ENCODE data around the gene PLEKHH2. TPM values are rescaled to one million over a fixed set of nuclear protein-coding genes. Genes with fewer than 3 reads are reported as not detected.

PLEKHH2 gene
- total and polyA plus RNA-seq, 5 experiments from 2014 or later: 0.13 to 6.4 (median 3.3) TPM; not detected in 1

- Mint-ChIP-seq H3K27ac (no peak overlapping the region), H3K4me3 (no peak overlapping the region), H3K9me3 (no peaks in the 10 kb centered on the region), H3K27me3 (peaks cover 0 to 4% (median 0%) of the 10 kb centered on the region in 5 donors), H3K36me3 (peaks cover 0 to 3% (median 0%) of the 10 kb centered on the region in 3 donors), H3K4me1 (no peaks in the 10 kb centered on the region)
- POLR2A ChIA-PET: no interaction called here
- DNase-seq (no peak), ATAC-seq (no peak)
These were observed 117.1 kb downstream of the PLEKHH2 start for GRCh38 chr2:43754180-43754579.

- Mint-ChIP-seq H3K4me1 (no peaks in the 10 kb centered on the region), H3K4me3 (no peak overlapping the region), H3K9me3 (no peaks in the 10 kb centered on the region), H3K36me3 (peaks cover 0 to 3% (median 0%) of the 10 kb centered on the region in 3 donors), H3K27me3 (peaks cover 0 to 4% (median 0%) of the 10 kb centered on the region in 5 donors), H3K27ac (no peak overlapping the region)
- ATAC-seq: no peak
- no peak for DNase-seq
- POLR2A ChIA-PET: no interaction called here
These were observed 121.7 kb downstream of the PLEKHH2 start for GRCh38 chr2:43758739-43759138.

- H3K9me3 Mint-ChIP-seq: no peaks in the 10 kb centered on the region
- no peaks in the 10 kb centered on the region for H3K4me1 Mint-ChIP-seq
- POLR2A ChIA-PET: no interaction called here
- H3K36me3 Mint-ChIP-seq: peaks cover 0 to 3% (median 0%) of the 10 kb centered on the region in 3 donors
- no peak for ATAC-seq
- H3K4me3 Mint-ChIP-seq: no peak overlapping the region
- H3K27me3 Mint-ChIP-seq: peaks cover 0 to 4% (median 0%) of the 10 kb centered on the region in 5 donors
- DNase-seq: no peak
- no peak overlapping the region for H3K27ac Mint-ChIP-seq
These were observed 122.1 kb downstream of the PLEKHH2 start for GRCh38 chr2:43759195-43759594.

- H3K27ac Mint-ChIP-seq: no peak overlapping the region
- no peak overlapping the region for H3K4me3 Mint-ChIP-seq
- H3K4me1 Mint-ChIP-seq: no peaks in the 10 kb centered on the region
- DNase-seq: no peak
- no peaks in the 10 kb centered on the region for H3K9me3 Mint-ChIP-seq
- H3K27me3 Mint-ChIP-seq: peaks cover 0 to 8% (median 0%) of the 10 kb centered on the region in 5 donors
- ATAC-seq: no peak
- H3K36me3 Mint-ChIP-seq: peaks cover 0 to under 1% (median 0%) of the 10 kb centered on the region in 3 donors
- POLR2A ChIA-PET: no interaction called here
These were observed 125.2 kb downstream of the PLEKHH2 start for GRCh38 chr2:43762286-43762685.

GRCh38 chr2:43763091-43763490 lies 126.0 kb downstream of the PLEKHH2 start:
- DNase-seq (no peak), ATAC-seq (no peak)
- Mint-ChIP-seq H3K4me1 (no peaks in the 10 kb centered on the region), H3K27me3 (peaks cover 0 to 9% (median 0%) of the 10 kb centered on the region in 5 donors), H3K27ac (no peak overlapping the region), H3K4me3 (no peak overlapping the region), H3K36me3 (peaks cover 0 to 1% (median 0%) of the 10 kb centered on the region in 3 donors), H3K9me3 (no peaks in the 10 kb centered on the region)
- POLR2A ChIA-PET: no interaction called here

- Mint-ChIP-seq H3K27me3 (peaks cover 0 to 9% (median 0%) of the 10 kb centered on the region in 5 donors), H3K9me3 (no peaks in the 10 kb centered on the region)
- POLR2A ChIA-PET: interaction anchor here (0.7 to 1.1 kb wide), 2 partner anchors 10 to 359 kb away, joined by 3 read pairs; partner anchors contain the start of gene DYNC2LI1
These were observed 127.1 kb downstream of the PLEKHH2 start for GRCh38 chr2:43764086-43764705.

GRCh38 chr2:43766006-43766405 lies 128.9 kb downstream of the PLEKHH2 start:
- H3K4me1 Mint-ChIP-seq: no peaks in the 10 kb centered on the region
- DNase-seq: no peak
- POLR2A ChIA-PET: no interaction called here
- peaks cover 0 to 14% (median 0%) of the 10 kb centered on the region in 5 donors for H3K27me3 Mint-ChIP-seq
- no peaks in the 10 kb centered on the region for H3K9me3 Mint-ChIP-seq
- no peak for ATAC-seq
- peaks cover 0 to 1% (median 0%) of the 10 kb centered on the region in 3 donors for H3K36me3 Mint-ChIP-seq
- no peak overlapping the region for H3K27ac Mint-ChIP-seq
- no peak overlapping the region for H3K4me3 Mint-ChIP-seq

More at GRCh38 chr2:43764086-43764705, 127.1 kb downstream of the PLEKHH2 start:
- H3K4me3 Mint-ChIP-seq: no peak overlapping the region
- DNase-seq (no peak), ATAC-seq (no peak)
- no peaks in the 10 kb centered on the region for H3K4me1 Mint-ChIP-seq
- H3K36me3 Mint-ChIP-seq: peaks cover 0 to 1% (median 0%) of the 10 kb centered on the region in 3 donors
- no peak overlapping the region for H3K27ac Mint-ChIP-seq

GRCh38 chr2:43773876-43774613 lies 137.0 kb downstream of the PLEKHH2 start, which contains the start of gene DYNC2LI1:
TSS of gene DYNC2LI1 (plus strand) at chr2:43774039. CDS start at chr2:43774139, 100 bp downstream.
- peak within 1 kb of the TSS; percentile 90 to 98 (median 97) for H3K4me3 Mint-ChIP-seq
- H3K27me3 Mint-ChIP-seq: peaks cover 0 to 9% (median 0%) of the 10 kb centered on the region in 5 donors
- peaks cover 12 to 19% (median 14%) of the 10 kb centered on the region in 4 donors for H3K4me1 Mint-ChIP-seq
- DNase-seq (peak; percentile 51 to 86 (median 64)), ATAC-seq (peak; percentile 96 to 97)
- H3K9me3 Mint-ChIP-seq: no peaks in the 10 kb centered on the region
- peaks cover 0 to 4% (median 3%) of the 10 kb centered on the region in 3 donors for H3K36me3 Mint-ChIP-seq
- peak within 1 kb of the TSS; percentile 69 to 98 (median 87) for H3K27ac Mint-ChIP-seq
- POLR2A ChIA-PET: interaction anchor here (1.2 to 1.5 kb wide), 3 partner anchors 9 to 178 kb away, joined by 3 to 7 read pairs (median 3); partner anchors contain the start of genes PLEKHH2 and THADA

- Mint-ChIP-seq H3K4me1 (peaks cover 12 to 19% (median 14%) of the 10 kb centered on the region in 4 donors), H3K4me3 (peak overlapping the region; percentile 90 to 98 (median 97)), H3K27ac (peak overlapping the region in 6 of 10 donors; percentile 20 to 98 (median 85)), H3K36me3 (peaks cover 4 to 8% (median 5%) of the 10 kb centered on the region in 3 donors), H3K9me3 (no peaks in the 10 kb centered on the region), H3K27me3 (peaks cover 0 to 9% (median 0%) of the 10 kb centered on the region in 5 donors)
- DNase-seq (no peak), ATAC-seq (no peak)
- POLR2A ChIA-PET: interaction anchor here (1.2 to 1.5 kb wide), 3 partner anchors 10 to 179 kb away, joined by 3 to 7 read pairs (median 3); partner anchors contain the start of genes PLEKHH2 and THADA
These were observed 137.6 kb downstream of the PLEKHH2 start for GRCh38 chr2:43774617-43775016.

- Mint-ChIP-seq H3K36me3 (peaks cover 5 to 13% (median 5%) of the 10 kb centered on the region in 3 donors), H3K27me3 (no peaks in the 10 kb centered on the region), H3K4me3 (peak overlapping the region in 1 of 10 donors; percentile 24)
These were observed 139.3 kb downstream of the PLEKHH2 start for GRCh38 chr2:43776324-43776723.

GRCh38 chr2:43777306-43777926 lies 140.4 kb downstream of the PLEKHH2 start:
- H3K9me3 Mint-ChIP-seq: no peaks in the 10 kb centered on the region
- ATAC-seq: no peak
- no peak overlapping the region for H3K27ac Mint-ChIP-seq
- H3K27me3 Mint-ChIP-seq: no peaks in the 10 kb centered on the region
- H3K36me3 Mint-ChIP-seq: peaks cover 5 to 15% (median 9%) of the 10 kb centered on the region in 3 donors
- peaks cover 13 to 20% (median 17%) of the 10 kb centered on the region in 4 donors for H3K4me1 Mint-ChIP-seq
- H3K4me3 Mint-ChIP-seq: no peak overlapping the region
- POLR2A ChIA-PET: no interaction called here
- no peak for DNase-seq

More at GRCh38 chr2:43776324-43776723, 139.3 kb downstream of the PLEKHH2 start:
- Mint-ChIP-seq H3K4me1 (peaks cover 13 to 20% (median 17%) of the 10 kb centered on the region in 4 donors), H3K27ac (no peak overlapping the region), H3K9me3 (no peaks in the 10 kb centered on the region)
- POLR2A ChIA-PET: no interaction called here
- ATAC-seq (no peak), DNase-seq (no peak)

GRCh38 chr2:43778233-43778632 lies 141.2 kb downstream of the PLEKHH2 start:
- DNase-seq (no peak), ATAC-seq (no peak)
- Mint-ChIP-seq H3K9me3 (no peaks in the 10 kb centered on the region), H3K27me3 (no peaks in the 10 kb centered on the region), H3K4me3 (no peak overlapping the region), H3K27ac (no peak overlapping the region), H3K36me3 (peaks cover 5 to 15% (median 9%) of the 10 kb centered on the region in 3 donors), H3K4me1 (peaks cover 13 to 20% (median 16%) of the 10 kb centered on the region in 4 donors)
- POLR2A ChIA-PET: no interaction called here

Data from naive thymus-derived CD8-positive, alpha-beta T cell (primary cell).